Adrenal gland (tissue), 5 donors: ENCODE measurements around the gene RTL10.

Experiments
- POLR2A ChIP-seq, 2 donors: fragments of 450-650 bp; IDR thresholded peaks; one replicate each; pipeline ENCODE4 v1.6.1; 2017; ENCODE audit warnings: antibody characterized with exemption in 2 of 2, mild to moderate bottlenecking in 2 of 2, moderate library complexity in 1 of 2
- TF ChIP-seq, protein P1 (sequence below), 6 experiments: fragments of 450-650 bp in 4 of 6; fragments of 200-600 bp in 2 of 6; sonication (generic) in 1 of 6; IDR thresholded peaks; 1 replicate in 5 of 6; 2 replicates in 1 of 6; pipeline versions ENCODE4 v1.5.1 to v1.8.0; 2016 to 2021; ENCODE audit warnings: antibody characterized with exemption in 6 of 6, mild to moderate bottlenecking in 2 of 6, moderate library complexity in 1 of 6
- donor health status: DM: no; HTN: no; CAD: no.

DNA sequence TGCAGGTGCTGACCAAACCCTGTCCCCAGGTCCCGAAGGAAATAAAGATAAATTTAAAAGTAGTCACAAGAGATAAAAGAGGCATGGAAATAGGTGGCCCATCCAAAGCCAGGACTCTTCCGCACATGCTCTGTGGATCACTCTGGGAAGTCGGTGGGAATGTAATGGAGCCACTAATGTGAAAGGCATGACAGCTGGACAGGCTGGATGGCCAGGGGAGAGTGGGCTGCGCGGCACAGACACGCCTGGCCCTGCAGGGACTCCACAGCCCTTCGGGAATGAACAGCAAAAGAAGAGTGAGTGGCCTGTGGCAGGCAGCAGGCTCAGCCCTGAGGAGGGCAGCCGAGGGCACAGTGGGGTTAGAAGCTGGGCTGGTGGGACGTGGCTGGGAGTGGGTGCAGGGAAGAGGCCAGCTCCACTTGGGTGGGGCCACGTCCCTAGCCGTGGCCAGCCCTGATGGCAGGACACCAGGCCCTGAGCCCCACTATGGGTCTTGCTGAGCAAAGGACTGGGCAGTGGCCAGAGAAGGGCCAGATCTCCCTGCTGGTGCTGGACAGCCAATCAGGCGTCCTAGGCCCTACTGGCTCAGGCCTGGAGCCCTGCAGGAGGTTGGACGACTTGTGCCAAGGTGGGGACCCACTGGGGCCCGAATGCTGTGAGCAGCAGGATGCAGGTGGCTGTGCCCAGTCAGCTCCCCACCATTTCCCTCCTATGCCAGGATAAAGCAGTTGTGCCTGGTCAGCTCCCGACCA is 31.3 kb upstream of the RTL10 start:
- TF ChIP-seq, protein P1, sequence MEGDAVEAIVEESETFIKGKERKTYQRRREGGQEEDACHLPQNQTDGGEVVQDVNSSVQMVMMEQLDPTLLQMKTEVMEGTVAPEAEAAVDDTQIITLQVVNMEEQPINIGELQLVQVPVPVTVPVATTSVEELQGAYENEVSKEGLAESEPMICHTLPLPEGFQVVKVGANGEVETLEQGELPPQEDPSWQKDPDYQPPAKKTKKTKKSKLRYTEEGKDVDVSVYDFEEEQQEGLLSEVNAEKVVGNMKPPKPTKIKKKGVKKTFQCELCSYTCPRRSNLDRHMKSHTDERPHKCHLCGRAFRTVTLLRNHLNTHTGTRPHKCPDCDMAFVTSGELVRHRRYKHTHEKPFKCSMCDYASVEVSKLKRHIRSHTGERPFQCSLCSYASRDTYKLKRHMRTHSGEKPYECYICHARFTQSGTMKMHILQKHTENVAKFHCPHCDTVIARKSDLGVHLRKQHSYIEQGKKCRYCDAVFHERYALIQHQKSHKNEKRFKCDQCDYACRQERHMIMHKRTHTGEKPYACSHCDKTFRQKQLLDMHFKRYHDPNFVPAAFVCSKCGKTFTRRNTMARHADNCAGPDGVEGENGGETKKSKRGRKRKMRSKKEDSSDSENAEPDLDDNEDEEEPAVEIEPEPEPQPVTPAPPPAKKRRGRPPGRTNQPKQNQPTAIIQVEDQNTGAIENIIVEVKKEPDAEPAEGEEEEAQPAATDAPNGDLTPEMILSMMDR (IDR thresholded peaks at IDR 0.05), result no peak
- no peak for TF ChIP-seq POLR2A (IDR thresholded peaks at IDR 0.05)
